Activated CD4-positive, alpha-beta T cell treated with anti-CD3 and anti-CD28 coated beads, Interleukin-2, amount 10 ng/mL, durations not matched to agents 24 days and 14 days (primary cell): ENCODE measurements around the gene TMEM41B. TPM values are rescaled to one million over a fixed set of nuclear protein-coding genes. Genes with fewer than 3 reads are reported as not detected.
A peak's percentile ranks its signal among the peaks of the same experiment; 100 is the strongest.
"Not testable (repeated sequence)": the region's sequence is repeated elsewhere in the genome, so short reads cannot be mapped to it uniquely, and the experiment has no call there.

Source experiments
- DNase-seq: peaks from one replicate; pipeline ENCODE4 v3.0.0; 2022
- H3K27ac Mint-ChIP-seq: one replicate; pipeline ENCODE4 v1.8.0; 2022; ENCODE audit warnings: mild to moderate bottlenecking, mixed read lengths
- H3K27me3 Mint-ChIP-seq: one replicate; pipeline ENCODE4 v1.8.0; 2022; ENCODE audit warnings: mixed read lengths
- H3K36me3 Mint-ChIP-seq: one replicate; pipeline ENCODE4 v1.8.0; 2022; ENCODE audit warnings: low read depth, mild to moderate bottlenecking, mixed read lengths
- H3K4me1 Mint-ChIP-seq: one replicate; pipeline ENCODE4 v1.8.0; 2021; ENCODE audit warnings: mixed read lengths
- H3K4me3 Mint-ChIP-seq: one replicate; pipeline ENCODE4 v1.8.0; 2022; ENCODE audit warnings: mild to moderate bottlenecking, moderate library complexity, mixed read lengths
- H3K9me3 Mint-ChIP-seq: one replicate; pipeline ENCODE4 v1.8.0; 2021; ENCODE audit warnings: mixed read lengths
- intact Hi-C: fragments of 100-400 bp; cut with micrococcal nuclease; formaldehyde crosslinking; loops from one replicate; pipeline ENCODE4 v1.15.1; 2023
- total RNA-seq: library from RNA; stranded (reverse); gene quantifications from 2 replicates; pipeline ENCODE4 v1.2.3, GENCODE V29; 2022

The TMEM41B gene
- total RNA-seq, 1 donor from 2014 or later, result 30.5 TPM

DNA sequence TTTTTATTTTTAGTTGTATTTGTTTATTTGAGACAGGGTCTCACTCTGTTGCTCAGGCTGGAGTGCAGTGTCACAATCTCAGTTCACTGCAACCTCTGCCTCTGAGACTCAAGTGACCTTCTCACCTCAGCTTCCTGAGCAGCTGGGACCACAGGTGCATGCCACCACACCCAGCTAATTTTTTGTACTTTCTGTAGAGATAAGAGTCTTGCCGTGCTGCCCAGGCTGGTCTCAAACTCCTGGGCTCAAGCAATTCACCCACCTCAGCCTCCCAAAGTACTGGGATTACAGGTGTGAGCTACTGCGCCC lies 53.6 kb downstream of the TMEM41B start:
- DNase-seq, result peak; percentile 68
- H3K36me3 Mint-ChIP-seq, result peaks cover 17% of the 10 kb centered on the region
- intact Hi-C loops, result loop anchor here (5.0 to 10.0 kb wide), 4 partner anchors 88 to 256 kb away; partner anchors contain the start of gene NRIP3
- H3K27me3 Mint-ChIP-seq, H3K9me3 Mint-ChIP-seq, H3K27ac Mint-ChIP-seq: not testable (repeated sequence)
- H3K4me3 Mint-ChIP-seq, result peak overlapping the region; percentile 20
- peaks cover 38% of the 10 kb centered on the region for H3K4me1 Mint-ChIP-seq

DNA sequence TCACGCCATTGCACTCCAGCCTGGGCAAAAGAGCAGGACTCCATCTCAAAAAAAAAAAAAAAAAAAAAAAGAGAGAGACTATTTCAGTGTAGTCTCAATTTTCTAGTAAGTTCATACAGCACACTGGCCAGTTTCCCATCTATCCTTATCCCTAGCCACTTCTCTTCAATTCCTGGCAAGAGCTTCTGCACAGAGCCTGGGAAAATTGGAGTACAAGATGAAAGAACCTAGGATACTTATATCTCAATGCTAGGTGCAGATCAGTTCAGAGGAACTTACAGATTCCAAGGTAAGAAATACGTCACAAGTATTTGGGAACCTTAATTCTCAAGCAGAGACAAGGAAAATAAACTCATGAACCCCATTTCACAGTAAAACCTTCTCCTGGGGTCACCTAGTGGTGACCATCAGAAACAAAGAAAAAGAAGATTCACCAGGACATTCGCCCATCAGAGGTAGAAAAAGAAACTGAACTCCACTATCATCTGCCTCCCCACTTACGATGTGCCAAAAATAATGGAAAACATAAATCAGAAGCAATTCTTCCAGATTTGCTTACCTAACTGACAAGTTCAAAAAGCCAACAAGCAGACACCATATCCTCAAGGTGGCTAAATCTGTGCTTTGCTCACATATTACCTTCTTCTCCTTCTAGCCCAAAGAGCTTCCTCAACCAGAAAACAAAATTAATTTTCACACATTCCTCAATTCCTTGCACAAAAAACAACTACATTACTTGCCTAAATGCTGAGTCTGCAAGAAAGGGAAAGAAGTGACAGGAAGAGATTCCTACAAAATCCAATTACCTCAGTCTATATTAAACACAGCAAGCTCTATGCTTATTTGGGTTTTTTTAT lies 54.2 kb downstream of the TMEM41B start:
- Mint-ChIP-seq H3K36me3 (peaks cover 20% of the 10 kb centered on the region), H3K27ac (no peak overlapping the region), H3K27me3 (no peaks in the 10 kb centered on the region), H3K4me1 (peaks cover 37% of the 10 kb centered on the region), H3K9me3 (peaks cover 5% of the 10 kb centered on the region), H3K4me3 (no peak overlapping the region)
- DNase-seq, result no peak
- intact Hi-C loops, result loop anchor here (5.0 to 10.0 kb wide), 4 partner anchors 88 to 255 kb away; partner anchors contain the start of gene NRIP3

GRCh38 chr11:9258279-9258678 lies 56.1 kb downstream of the TMEM41B start:
- DNase-seq, H3K27ac Mint-ChIP-seq, H3K4me3 Mint-ChIP-seq, H3K27me3 Mint-ChIP-seq, intact Hi-C loops, H3K9me3 Mint-ChIP-seq: not testable (repeated sequence)
- peaks cover 32% of the 10 kb centered on the region for H3K4me1 Mint-ChIP-seq
- peaks cover 22% of the 10 kb centered on the region for H3K36me3 Mint-ChIP-seq

DNA sequence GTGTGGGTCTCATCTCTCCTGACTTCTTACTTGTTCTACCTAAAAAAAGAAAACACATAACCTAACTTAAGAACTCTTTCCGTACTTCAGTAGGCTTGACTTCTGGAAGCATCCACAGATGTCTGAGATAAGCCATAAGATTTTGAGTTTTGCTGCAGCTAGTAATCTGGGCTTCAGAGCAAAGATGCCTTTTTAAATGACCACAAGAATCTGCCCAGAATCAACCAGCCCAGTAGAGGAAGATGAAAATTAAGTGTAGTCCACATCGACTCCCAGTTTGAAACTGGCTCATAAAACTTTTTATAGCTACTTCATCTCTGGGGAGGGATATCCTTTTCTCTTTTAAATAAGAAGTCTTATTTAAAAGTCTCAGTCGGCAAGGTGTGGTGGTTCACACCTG lies 60.0 kb downstream of the TMEM41B start:
- Mint-ChIP-seq H3K36me3 (peaks cover 25% of the 10 kb centered on the region), H3K27ac (no peak overlapping the region), H3K4me1 (peaks cover 29% of the 10 kb centered on the region), H3K4me3 (no peak overlapping the region), H3K9me3 (peaks cover 5% of the 10 kb centered on the region), H3K27me3 (no peaks in the 10 kb centered on the region)
- intact Hi-C loops, result no loop called here
- no peak for DNase-seq

GRCh38 chr11:9253086-9253485 lies 61.3 kb downstream of the TMEM41B start:
- Mint-ChIP-seq H3K9me3 (no peaks in the 10 kb centered on the region), H3K27me3 (no peaks in the 10 kb centered on the region), H3K36me3 (peaks cover 22% of the 10 kb centered on the region), H3K27ac (no peak overlapping the region), H3K4me3 (no peak overlapping the region), H3K4me1 (peaks cover 33% of the 10 kb centered on the region)
- intact Hi-C loops, result no loop called here
- no peak for DNase-seq

DNA sequence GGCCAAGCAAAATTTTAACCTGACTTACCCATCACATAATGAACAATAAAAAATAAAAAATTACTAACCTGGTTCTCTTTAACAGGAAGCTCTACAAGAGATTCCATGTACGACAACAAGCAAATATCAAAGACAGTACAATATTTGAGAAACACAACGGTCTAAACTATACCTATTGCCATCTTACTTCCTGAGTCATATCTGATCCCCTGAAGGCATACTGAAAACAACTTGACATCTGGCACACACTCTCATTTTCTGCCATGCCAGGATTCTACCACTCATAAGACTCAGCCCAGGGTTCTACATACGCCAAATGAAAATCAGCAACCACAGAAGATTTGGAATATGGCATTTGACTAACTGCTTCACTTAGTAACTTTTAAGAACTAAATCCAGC lies 63.1 kb downstream of the TMEM41B start:
- peaks cover 24% of the 10 kb centered on the region for H3K36me3 Mint-ChIP-seq
- H3K9me3 Mint-ChIP-seq, result no peaks in the 10 kb centered on the region
- intact Hi-C loops, result loop anchor here (2.0 kb wide), 1 partner anchor 21 kb away; no protein-coding TSS in a partner anchor
- peak overlapping the region; percentile 73 for H3K27ac Mint-ChIP-seq
- no peaks in the 10 kb centered on the region for H3K27me3 Mint-ChIP-seq
- DNase-seq, result no peak
- H3K4me3 Mint-ChIP-seq, result peak overlapping the region; percentile 59
- H3K4me1 Mint-ChIP-seq, result peaks cover 38% of the 10 kb centered on the region

- intact Hi-C loops, result loop anchor here (1.0 to 2.0 kb wide), 4 partner anchors 14 to 39 kb away; no protein-coding TSS in a partner anchor
- Mint-ChIP-seq H3K27ac (peak overlapping the region; percentile 84), H3K4me1 (peaks cover 42% of the 10 kb centered on the region), H3K36me3 (peaks cover 19% of the 10 kb centered on the region), H3K27me3 (no peaks in the 10 kb centered on the region), H3K4me3 (peak overlapping the region; percentile 71), H3K9me3 (no peaks in the 10 kb centered on the region)
- peak; percentile 84 for DNase-seq
Observed at GRCh38 chr11:9250139-9250582, 64.2 kb downstream of the TMEM41B start.

- no peak for DNase-seq
- H3K4me3 Mint-ChIP-seq, result no peak overlapping the region
- peaks cover 16% of the 10 kb centered on the region for H3K36me3 Mint-ChIP-seq
- H3K27me3 Mint-ChIP-seq, result no peaks in the 10 kb centered on the region
- H3K27ac Mint-ChIP-seq, result no peak overlapping the region
- intact Hi-C loops, result no loop called here
- H3K9me3 Mint-ChIP-seq, result no peaks in the 10 kb centered on the region
- peaks cover 41% of the 10 kb centered on the region for H3K4me1 Mint-ChIP-seq
Observed at GRCh38 chr11:9249252-9249651, 65.1 kb downstream of the TMEM41B start.

GRCh38 chr11:9247863-9248262 lies 66.5 kb downstream of the TMEM41B start:
- Mint-ChIP-seq H3K9me3 (no peaks in the 10 kb centered on the region), H3K27me3 (no peaks in the 10 kb centered on the region), H3K4me1 (peaks cover 38% of the 10 kb centered on the region), H3K27ac (no peak overlapping the region), H3K36me3 (peaks cover 18% of the 10 kb centered on the region), H3K4me3 (no peak overlapping the region)
- intact Hi-C loops, result no loop called here
- DNase-seq, result no peak

- intact Hi-C loops, DNase-seq, H3K9me3 Mint-ChIP-seq, H3K27me3 Mint-ChIP-seq, H3K27ac Mint-ChIP-seq, H3K4me3 Mint-ChIP-seq: not testable (repeated sequence)
- H3K4me1 Mint-ChIP-seq, result peaks cover 27% of the 10 kb centered on the region
- peaks cover 13% of the 10 kb centered on the region for H3K36me3 Mint-ChIP-seq
Observed at GRCh38 chr11:9236242-9236641, 78.2 kb downstream of the TMEM41B start.

DNA sequence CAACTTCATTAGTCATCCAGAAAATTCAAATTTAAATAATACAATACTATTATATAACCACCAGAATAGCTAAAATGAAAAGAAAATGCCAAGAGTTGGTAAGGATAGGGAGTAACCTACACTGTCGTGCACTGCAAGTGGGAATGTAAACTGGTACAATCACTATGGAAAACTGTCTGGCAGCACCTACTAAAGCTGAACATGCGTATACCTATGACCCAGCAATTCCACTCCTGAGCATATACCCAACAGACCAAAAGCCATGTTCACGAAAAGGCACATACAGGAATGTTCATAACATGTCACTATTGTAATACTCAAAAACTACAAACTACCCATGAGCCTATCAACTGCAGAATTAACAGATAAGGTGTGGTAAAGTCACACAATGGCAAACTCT lies 81.9 kb downstream of the TMEM41B start:
- intact Hi-C loops, result no loop called here
- peaks cover 36% of the 10 kb centered on the region for H3K4me1 Mint-ChIP-seq
- H3K27me3 Mint-ChIP-seq, result no peaks in the 10 kb centered on the region
- H3K4me3 Mint-ChIP-seq, result no peak overlapping the region
- no peak overlapping the region for H3K27ac Mint-ChIP-seq
- H3K9me3 Mint-ChIP-seq, result no peaks in the 10 kb centered on the region
- no peak for DNase-seq
- peaks cover 11% of the 10 kb centered on the region for H3K36me3 Mint-ChIP-seq

GRCh38 chr11:9231848-9232177 lies 82.6 kb downstream of the TMEM41B start:
- peaks cover 36% of the 10 kb centered on the region for H3K4me1 Mint-ChIP-seq
- intact Hi-C loops, result loop anchor here (2.0 kb wide), 1 partner anchor 19 kb away; no protein-coding TSS in a partner anchor

More at GRCh38 chr11:9231848-9232177, 82.6 kb downstream of the TMEM41B start:
- peak; percentile 76 for DNase-seq
- no peaks in the 10 kb centered on the region for H3K9me3 Mint-ChIP-seq
- peaks cover 11% of the 10 kb centered on the region for H3K36me3 Mint-ChIP-seq
- peak overlapping the region; percentile 16 for H3K27ac Mint-ChIP-seq
- no peaks in the 10 kb centered on the region for H3K27me3 Mint-ChIP-seq
- peak overlapping the region; percentile 67 for H3K4me3 Mint-ChIP-seq
